Thyroid gland (tissue), 4 donors: ENCODE measurements around the gene NR1I2.

ENCODE experiments used
- POLR2A ChIP-seq, 2 donors: fragments of 450-650 bp; IDR thresholded peaks; one replicate each; pipeline ENCODE4 v1.6.1; 2017; ENCODE audit warnings: antibody characterized with exemption in 2 of 2, mild to moderate bottlenecking in 2 of 2, moderate library complexity in 1 of 2
- TF ChIP-seq, protein P1 (sequence below), 6 experiments: fragments of 200-600 bp in 3 of 6; fragments of 450-650 bp in 3 of 6; sonication (generic) in 3 of 6; IDR thresholded peaks; one replicate each; pipeline ENCODE4 v1.5.1; 2016 to 2019; ENCODE audit warnings: antibody characterized with exemption in 6 of 6, mild to moderate bottlenecking in 2 of 6, inconsistent platforms in 1 of 6, moderate library complexity in 1 of 6

DNA sequence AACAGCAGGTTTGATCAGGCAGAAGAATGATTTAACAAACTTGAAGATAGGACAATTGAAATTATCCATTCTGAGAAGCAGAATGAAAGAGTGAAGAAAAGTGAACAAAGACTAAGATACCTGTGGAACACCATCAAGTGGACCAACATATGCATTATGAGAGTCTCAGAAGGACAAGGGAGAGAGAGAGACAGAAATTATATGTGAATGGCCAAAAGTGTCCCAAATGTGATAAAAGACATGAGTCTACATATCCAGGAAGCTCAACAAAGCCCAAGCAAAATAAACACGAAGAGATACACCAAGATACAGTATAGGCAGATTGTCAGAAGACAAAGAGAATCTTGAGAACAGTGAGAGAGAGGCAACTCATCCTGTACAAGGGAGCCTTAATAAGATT is 5.6 kb upstream of the NR1I2 start:
- no peak for TF ChIP-seq POLR2A (IDR thresholded peaks at IDR 0.05)
- TF ChIP-seq, protein P1, sequence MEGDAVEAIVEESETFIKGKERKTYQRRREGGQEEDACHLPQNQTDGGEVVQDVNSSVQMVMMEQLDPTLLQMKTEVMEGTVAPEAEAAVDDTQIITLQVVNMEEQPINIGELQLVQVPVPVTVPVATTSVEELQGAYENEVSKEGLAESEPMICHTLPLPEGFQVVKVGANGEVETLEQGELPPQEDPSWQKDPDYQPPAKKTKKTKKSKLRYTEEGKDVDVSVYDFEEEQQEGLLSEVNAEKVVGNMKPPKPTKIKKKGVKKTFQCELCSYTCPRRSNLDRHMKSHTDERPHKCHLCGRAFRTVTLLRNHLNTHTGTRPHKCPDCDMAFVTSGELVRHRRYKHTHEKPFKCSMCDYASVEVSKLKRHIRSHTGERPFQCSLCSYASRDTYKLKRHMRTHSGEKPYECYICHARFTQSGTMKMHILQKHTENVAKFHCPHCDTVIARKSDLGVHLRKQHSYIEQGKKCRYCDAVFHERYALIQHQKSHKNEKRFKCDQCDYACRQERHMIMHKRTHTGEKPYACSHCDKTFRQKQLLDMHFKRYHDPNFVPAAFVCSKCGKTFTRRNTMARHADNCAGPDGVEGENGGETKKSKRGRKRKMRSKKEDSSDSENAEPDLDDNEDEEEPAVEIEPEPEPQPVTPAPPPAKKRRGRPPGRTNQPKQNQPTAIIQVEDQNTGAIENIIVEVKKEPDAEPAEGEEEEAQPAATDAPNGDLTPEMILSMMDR (IDR thresholded peaks at IDR 0.05): no peak
